GM12878 (cell line): Measurements from ENCODE around the gene SCYGR6. TPM values are rescaled to one million over a fixed set of nuclear protein-coding genes. Genes with fewer than 3 reads are reported as not detected.

ENCODE experiments used
- ATAC-seq: fragments of 200-7000 bp; cut with Tn5 transposase; 3 replicates; pipeline ENCODE4 v1.9.1; 2020; ENCODE audit warnings: mild to moderate bottlenecking, moderate library complexity
- BruUV-seq: library from RNA; stranded (reverse); fragments of 400-500 nt; replicated peaks from 2 replicates; lab custom pipeline; 2021; lab: Mats Ljungman, UMichigan
- CTCF ChIA-PET: fragments of 300-600 bp; sonication (Branson Sonifier 250); formaldehyde crosslinking; extraction: SDS; loops from one replicate; lab custom pipeline; 2021; ENCODE audit warnings: inconsistent platforms; lab: Yijun Ruan, JAX
- POLR2A ChIA-PET: fragments of 350-600 bp; formaldehyde crosslinking; extraction: SDS; loops from one replicate; lab custom pipeline; 2021; ENCODE audit warnings: inconsistent platforms; lab: Charles Lee
- RAD21 ChIA-PET: fragments of 300-600 bp; sonication (Branson Sonifier 250); formaldehyde crosslinking; loops from one replicate; lab custom pipeline; 2023; ENCODE audit warnings: antibody characterized with exemption; ENCODE audit not compliant: unreplicated experiment; lab: Charles Lee
- SMC1A ChIA-PET: fragments of 300-600 bp; sonication (Branson Sonifier 250); formaldehyde crosslinking; loops from one replicate; lab custom pipeline; 2023; ENCODE audit not compliant: unreplicated experiment, uncharacterized antibody; lab: Charles Lee
- DNase-seq: peaks from one replicate; pipeline ENCODE4 v3.0.0-alpha.2; 2011; ENCODE audit warnings: low read depth, low spot score
- FAIRE-seq: peaks from 3 replicates; lab custom pipeline; 2011; peaks lifted over from hg19 to GRCh38; lab: Jason Lieb, UNC
- H2AFZ ChIP-seq: 2 replicates; pipeline ENCODE4 v1.6.0; 2011; ENCODE audit warnings: low read depth, low read length, control low read depth; ENCODE audit not compliant: control insufficient read depth
- H3K27ac ChIP-seq: 2 replicates; pipeline ENCODE4 v1.5.1; 2011; ENCODE audit warnings: control low read depth; ENCODE audit not compliant: control insufficient read depth, insufficient read depth
- H3K27me3 ChIP-seq, 2 experiments: replicated peaks in 1 of 2; 2 replicates each; pipeline versions ENCODE4 v1.6.0 to v1.6.1; 2011; ENCODE audit warnings: low read length in 1 of 2; ENCODE audit not compliant: control insufficient read depth in 2 of 2, insufficient read depth in 2 of 2
- H3K36me3 ChIP-seq, 2 experiments: 2 replicates each; pipeline ENCODE4 v1.5.1; 2011; ENCODE audit warnings: low read length in 1 of 2; ENCODE audit not compliant: control insufficient read depth in 2 of 2, insufficient read depth in 2 of 2
- H3K4me1 ChIP-seq: 2 replicates; pipeline ENCODE4 v1.6.1; 2011; ENCODE audit warnings: mild to moderate bottlenecking, low read length, moderate library complexity, mixed read lengths; ENCODE audit not compliant: control insufficient read depth, insufficient read depth
- H3K4me2 ChIP-seq: 2 replicates; pipeline ENCODE4 v1.6.0; 2011; ENCODE audit warnings: control low read depth; ENCODE audit not compliant: control insufficient read depth, insufficient read depth
- H3K4me3 ChIP-seq: fragments of 200-600 bp; sonication (generic); 2 replicates; pipeline ENCODE4 v1.5.1; 2016
- H3K79me2 ChIP-seq: 2 replicates; pipeline ENCODE4 v1.6.0; 2011; ENCODE audit warnings: low read length; ENCODE audit not compliant: control insufficient read depth, insufficient read depth
- H3K9ac ChIP-seq: 2 replicates; pipeline ENCODE4 v1.8.0; 2011; ENCODE audit warnings: low read length, control low read depth, mixed read lengths; ENCODE audit not compliant: control insufficient read depth, insufficient read depth
- H3K9me3 ChIP-seq: replicated peaks from 3 replicates; pipeline ENCODE4 v1.5.1; 2011; ENCODE audit warnings: mild to moderate bottlenecking, low read length; ENCODE audit not compliant: control insufficient read depth, insufficient read depth
- H4K20me1 ChIP-seq: 2 replicates; pipeline ENCODE4 v1.6.0; 2011; ENCODE audit not compliant: control insufficient read depth, insufficient read depth
- CHD2 ChIP-seq: IDR thresholded peaks from 2 replicates; pipeline ENCODE4 v1.6.1; 2011; ENCODE audit warnings: low read depth, low read length, improper control_type of control experiment, borderline replicate concordance
- CTCF ChIP-seq, 3 experiments: IDR thresholded peaks in 2 of 3; conservative IDR thresholded peaks in 1 of 3; 2 replicates each; pipeline ENCODE4 v1.5.1; 2011; ENCODE audit warnings: low read depth in 3 of 3, low read length in 3 of 3, mild to moderate bottlenecking in 3 of 3, control low read depth in 2 of 3, moderate library complexity in 2 of 3, inconsistent platforms in 1 of 3, mixed read lengths in 1 of 3; ENCODE audit not compliant: control insufficient read depth in 2 of 3, insufficient read depth in 1 of 3; ENCODE audit errors: extremely low read depth in 1 of 3
- DPF2 ChIP-seq: fragments of 450-650 bp; IDR thresholded peaks from 2 replicates; pipeline ENCODE4 v1.6.1; 2017; ENCODE audit warnings: mild to moderate bottlenecking
- JUND ChIP-seq: IDR thresholded peaks from 2 replicates; pipeline ENCODE4 v1.6.1; 2012; ENCODE audit warnings: low read depth, mild to moderate bottlenecking, low read length, improper control_type of control experiment, moderate library complexity
- MEF2B ChIP-seq: fragments of 450-650 bp; IDR thresholded peaks from 2 replicates; pipeline ENCODE4 v1.6.1; 2018; ENCODE audit warnings: mild to moderate bottlenecking, moderate library complexity; ENCODE audit not compliant: partially characterized antibody, poor library complexity, severe bottlenecking
- MLLT1 ChIP-seq: fragments of 450-650 bp; IDR thresholded peaks from 2 replicates; pipeline ENCODE4 v1.6.1; 2016; ENCODE audit warnings: mild to moderate bottlenecking
- NKRF ChIP-seq: fragments of 450-650 bp; conservative IDR thresholded peaks from 2 replicates; pipeline ENCODE4 v1.6.1; 2017; ENCODE audit warnings: mild to moderate bottlenecking, moderate library complexity
- NR2F1 ChIP-seq: fragments of 450-650 bp; conservative IDR thresholded peaks from 2 replicates; pipeline ENCODE4 v1.6.1; 2017; ENCODE audit warnings: mild to moderate bottlenecking
- NRF1 ChIP-seq: conservative IDR thresholded peaks from 2 replicates; pipeline ENCODE4 v1.6.1; 2011; ENCODE audit warnings: mild to moderate bottlenecking, low read depth, low read length, improper control_type of control experiment
- POLR2AphosphoS2 ChIP-seq: IDR thresholded peaks from 2 replicates; pipeline ENCODE4 v1.6.1; 2011; ENCODE audit warnings: low read depth, mild to moderate bottlenecking, low read length, improper control_type of control experiment, moderate library complexity
- TCF12 ChIP-seq: IDR thresholded peaks from 2 replicates; pipeline ENCODE4 v1.6.1; 2011; ENCODE audit warnings: low read depth, mild to moderate bottlenecking, low read length
- USF2 ChIP-seq: IDR thresholded peaks from 2 replicates; pipeline ENCODE4 v1.6.1; 2011; ENCODE audit warnings: low read depth, low read length, improper control_type of control experiment, borderline replicate concordance
- ZBTB33 ChIP-seq: fragments of 450-650 bp; IDR thresholded peaks from 2 replicates; pipeline ENCODE4 v1.6.1; 2017; ENCODE audit warnings: mild to moderate bottlenecking
- WGBS: methylation state at CpG from one replicate; pipeline ENCODE4 v1.1.6; 2016; ENCODE audit warnings: low lambda C conversion rate; ENCODE audit not compliant: insufficient replicate concordance, insufficient coverage; ENCODE audit errors: missing lambda C conversion rate; 5-methylcytosine and 5-hydroxymethylcytosine counted together
- in situ Hi-C: fragments of 300-500 bp; cut with MboI; formaldehyde crosslinking; loops from 9 replicates; pipeline ENCODE4 v1.14.3; 2018; ENCODE audit warnings: mixed read lengths
- intact Hi-C: fragments of 100-400 bp; cut with micrococcal nuclease; formaldehyde crosslinking; loops from one replicate; pipeline ENCODE4 v1.14.2; 2022; ENCODE audit not compliant: unreplicated experiment
- polyA plus RNA-seq, 11 experiments: library from polyadenylated mRNA; depleted of rRNA in 4 of 11; unstranded in 6 of 11; stranded (reverse) in 5 of 11; fragments of >200 nt; fragmentation: Nextera tagmentation in 4 of 11; fragmentation: Illumina TruSeq in 1 of 11; extraction: Ambion mirVana in 4 of 11; extraction: Trizol in 1 of 11; gene quantifications; 1 replicate in 1 of 11; 2 replicates in 10 of 11; pipeline versions ENCODE4 v1.2.1 to v1.2.3, GENCODE V29; 2011 to 2016; ENCODE audit warnings: inconsistent platforms in 2 of 11, missing spikeins in 2 of 11, low read depth in 1 of 11
- total RNA-seq, 4 experiments: library from RNA; depleted of rRNA in 3 of 4; stranded (reverse); fragments of >200 nt in 3 of 4; fragmentation: Illumina TruSeq in 1 of 4; extraction: Trizol in 1 of 4; gene quantifications; 2 replicates each; pipeline versions ENCODE4 v1.2.1 to v1.2.3, GENCODE V29; 2013 to 2021

The SCYGR6 gene
- total and polyA plus RNA-seq, 10 of the 15 experiments (the other 5 are each of a cell fraction or from before 2014, with no cell fraction given): not detected

GRCh38 chr2:227713291-227713690 lies 11.3 kb downstream of the SCYGR6 start (continued):
- no peak for TF ChIP-seq NRF1
- TF ChIP-seq MEF2B: no peak
- no peak for TF ChIP-seq TCF12
- no peak for TF ChIP-seq JUND
- no peak for TF ChIP-seq USF2
- no peak for TF ChIP-seq CHD2

- BruUV-seq: no TSS peak
- H3K36me3 ChIP-seq: no peaks in the 10 kb centered on the region
- no peak for ATAC-seq
- no peak overlapping the region for H3K27ac ChIP-seq
- H3K4me2 ChIP-seq: no peak overlapping the region
- no peak overlapping the region for H2AFZ ChIP-seq
- CTCF ChIA-PET: no interaction called here
- WGBS: 65% methylated on average over 7 of the region's 7 CpGs
- no peak overlapping the region for H3K9ac ChIP-seq
- no peak for FAIRE-seq
- intact Hi-C loops (no loop called here), in situ Hi-C loops (no loop called here)
- RAD21 ChIA-PET: no interaction called here
- no peaks in the 10 kb centered on the region for H3K4me1 ChIP-seq
- H3K79me2 ChIP-seq: no peaks in the 10 kb centered on the region
- H4K20me1 ChIP-seq: no peaks in the 10 kb centered on the region
- DNase-seq: no peak
- no peaks in the 10 kb centered on the region for H3K9me3 ChIP-seq
- H3K27me3 ChIP-seq: peaks cover 0 to 2% of the 10 kb centered on the region in 2 experiments; a peak in 1 of 4 replicates
- H3K4me3 ChIP-seq: no peak overlapping the region
- SMC1A ChIA-PET: interaction anchor here (0.7 kb wide), 1 partner anchor 55 kb away, joined by 3 read pairs; no protein-coding TSS in a partner anchor
- POLR2A ChIA-PET: no interaction called here
- no peak for TF ChIP-seq MLLT1
- TF ChIP-seq NKRF: no peak
- TF ChIP-seq POLR2AphosphoS2: no peak
- no peak for TF ChIP-seq NR2F1
- TF ChIP-seq DPF2: no peak
- no peak for TF ChIP-seq ZBTB33
- no peak for TF ChIP-seq MEF2B
- TF ChIP-seq CTCF (IDR thresholded peaks at IDR 0.05 in 2 of 3, conservative IDR thresholded peaks at IDR 0.05 in 1 of 3; ENCODE audit: control insufficient read depth in 2 of 3, extremely low read depth in 1 of 3, insufficient read depth in 1 of 3, low read depth in 3 of 3, low read length in 3 of 3): no peak
Observed at GRCh38 chr2:227710986-227711385, 13.6 kb downstream of the SCYGR6 start.
